DMS153 (cell line): ENCODE measurements around the gene BMPR1B.
"Not testable (repeated sequence)": the region's sequence is repeated elsewhere in the genome, so short reads cannot be mapped to it uniquely, and the experiment has no call there.

Source experiments
- DNase-seq: peaks from one replicate; lab custom pipeline; 2025; lab: John Stamatoyannopoulos, UW

The BMPR1B gene

DNA sequence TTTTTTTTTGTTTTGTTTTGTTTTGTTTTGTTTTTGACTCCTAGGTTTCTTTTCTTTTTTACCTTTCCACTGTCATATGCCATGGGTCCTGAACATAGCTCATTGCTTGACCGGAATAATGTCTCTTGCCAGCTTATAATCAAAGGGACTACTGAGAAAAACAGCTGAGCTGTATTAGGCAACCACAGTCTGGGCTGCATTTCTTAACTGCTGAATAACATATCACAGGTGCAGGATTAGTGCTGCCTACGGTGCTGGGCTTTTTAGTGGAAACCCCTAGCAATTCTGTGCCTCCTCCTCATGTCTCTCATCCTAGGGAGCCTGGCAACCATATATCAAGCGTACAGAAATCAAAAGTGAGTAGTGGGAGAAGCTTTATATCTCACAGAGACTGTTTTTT is 333.5 kb downstream of the BMPR1B start:
- no peak for DNase-seq

DNA sequence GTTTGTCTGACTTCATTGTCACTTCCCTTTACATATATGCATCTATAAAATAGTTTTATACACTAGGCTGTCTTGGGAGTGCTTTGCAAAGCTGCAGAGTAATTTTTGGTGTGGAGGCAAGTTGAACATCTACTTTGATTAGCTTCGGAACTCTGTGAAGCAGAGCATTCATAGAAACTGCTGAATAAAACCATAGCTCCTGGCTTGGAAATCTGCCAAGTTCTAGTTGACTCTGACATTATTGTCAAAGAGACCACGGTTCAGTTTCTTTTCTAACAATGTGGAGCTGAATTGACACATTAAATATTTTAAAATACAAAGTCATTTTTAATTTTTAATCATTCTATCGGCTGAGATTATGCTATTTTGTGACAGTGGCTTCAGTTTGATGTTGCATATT is 335.0 kb downstream of the BMPR1B start:
- DNase-seq, result no peak

DNA sequence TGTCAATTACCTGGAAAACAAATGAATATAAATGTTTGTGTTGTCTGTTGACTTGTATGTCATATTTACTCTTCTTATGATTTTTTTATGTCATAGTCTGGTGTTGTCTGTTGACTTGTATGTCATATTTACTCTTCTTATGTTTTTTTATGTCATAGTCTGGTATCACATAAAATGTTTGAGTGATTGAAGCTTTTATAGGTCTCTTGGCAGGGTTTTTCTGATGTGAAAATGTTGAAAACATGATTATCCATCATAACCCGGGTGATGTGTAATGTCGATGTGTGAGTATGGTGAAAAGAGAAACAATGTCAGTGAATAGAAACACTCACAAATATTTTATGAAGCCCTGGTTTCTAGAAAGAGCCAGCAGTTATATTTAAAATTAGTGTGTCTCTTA is 335.7 kb downstream of the BMPR1B start:
- DNase-seq, result no peak

DNA sequence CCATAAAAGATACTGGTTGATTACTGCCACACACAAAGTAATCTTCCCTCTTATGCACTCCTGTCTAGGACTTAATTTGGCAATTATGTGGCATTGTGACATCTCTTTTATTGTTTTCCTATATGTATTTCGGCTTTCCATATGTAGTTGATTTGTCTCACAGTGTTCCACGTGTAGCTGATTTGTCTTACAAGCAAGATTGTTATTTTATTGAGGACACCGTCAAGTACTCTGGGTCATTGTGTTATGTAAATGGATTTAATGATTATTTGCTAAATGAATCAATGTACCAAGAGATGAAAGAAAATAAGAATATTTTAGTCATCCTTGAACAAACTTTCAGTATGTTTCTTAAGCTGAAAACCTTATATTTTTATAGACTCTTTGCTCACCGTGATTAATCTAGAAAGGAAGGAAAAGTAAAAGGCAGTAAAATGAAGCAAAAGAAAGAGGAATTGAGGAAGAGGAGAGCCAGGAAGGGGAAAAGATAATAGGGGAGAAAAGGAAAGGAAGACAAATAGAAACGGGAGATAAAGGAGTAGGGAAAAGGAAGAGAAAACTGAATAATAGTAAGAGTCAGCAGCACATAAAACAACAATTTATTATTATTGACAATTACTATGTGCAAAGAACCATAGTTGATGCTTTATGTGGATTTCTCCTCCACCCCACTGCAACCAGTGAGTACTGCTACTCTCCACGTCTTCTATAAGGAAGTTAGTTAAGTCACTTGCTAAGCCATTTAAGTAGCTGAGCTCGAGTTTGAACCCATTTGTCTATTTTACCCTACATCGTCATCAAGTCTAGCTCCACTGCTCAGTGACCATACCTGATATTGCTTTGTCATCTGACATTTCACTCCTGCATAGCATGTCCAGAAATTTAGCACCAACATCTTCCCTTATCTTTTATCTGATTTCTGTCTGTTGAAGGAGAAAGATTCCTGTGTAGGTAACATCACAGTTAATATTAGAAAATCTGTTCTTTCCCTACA is 336.5 kb downstream of the BMPR1B start:
- DNase-seq, result no peak

DNA sequence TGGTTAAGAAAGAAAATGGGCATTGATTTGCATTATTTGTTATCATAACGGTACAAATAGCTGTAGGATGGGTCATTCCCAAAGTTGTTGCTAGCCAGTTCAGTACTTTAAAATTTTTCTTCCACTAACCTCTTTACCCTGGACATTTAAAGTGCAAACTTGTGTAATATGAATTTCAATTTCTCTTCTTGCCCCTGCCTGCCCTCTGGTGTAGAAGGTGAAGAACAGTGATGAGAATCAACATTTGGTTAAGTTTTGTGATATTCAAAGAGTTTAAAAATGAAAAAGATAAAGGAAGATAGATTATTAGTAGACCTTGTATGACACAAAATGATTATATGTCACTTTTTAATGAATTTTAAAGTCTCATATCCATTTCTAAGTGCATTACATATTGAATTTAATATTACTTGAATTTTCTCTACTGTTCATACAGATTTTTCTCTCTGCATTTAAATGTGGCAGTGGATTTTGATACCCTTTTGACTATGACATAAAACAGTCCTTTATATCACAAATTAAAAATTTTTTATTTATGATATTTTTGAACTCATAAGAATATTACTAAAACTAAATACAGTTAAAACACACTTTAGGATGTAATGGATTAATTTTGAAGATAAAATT is 337.7 kb downstream of the BMPR1B start:
- no peak for DNase-seq

DNA sequence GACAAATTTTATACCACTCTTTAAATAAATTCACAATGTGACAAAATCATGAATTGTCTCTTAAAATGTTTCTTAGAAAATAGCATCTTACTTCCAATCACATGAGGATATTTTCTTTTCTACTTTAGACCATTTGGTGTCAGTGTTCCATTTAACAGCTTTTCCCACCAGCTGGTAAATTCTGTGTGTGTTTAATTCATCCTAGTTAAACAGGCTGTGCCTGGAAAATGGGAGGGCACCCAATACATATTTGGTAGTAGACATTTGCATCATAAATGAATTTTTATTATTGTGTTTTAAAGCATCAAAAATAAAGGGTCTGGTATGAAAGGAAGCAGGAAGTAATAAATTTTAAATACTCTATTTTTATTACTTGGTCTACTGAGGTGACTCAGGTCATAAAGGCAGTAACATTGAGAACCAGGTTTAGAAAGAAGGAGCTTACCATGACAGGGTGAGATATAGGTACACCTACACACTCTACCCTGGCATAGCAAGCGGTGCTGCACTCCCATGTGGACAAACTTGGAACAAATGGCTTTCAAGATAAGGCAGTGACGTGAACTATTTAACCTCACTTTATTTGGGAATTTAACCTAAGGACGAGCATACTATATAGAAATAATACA is 344.5 kb downstream of the BMPR1B start:
- no peak for DNase-seq

DNA sequence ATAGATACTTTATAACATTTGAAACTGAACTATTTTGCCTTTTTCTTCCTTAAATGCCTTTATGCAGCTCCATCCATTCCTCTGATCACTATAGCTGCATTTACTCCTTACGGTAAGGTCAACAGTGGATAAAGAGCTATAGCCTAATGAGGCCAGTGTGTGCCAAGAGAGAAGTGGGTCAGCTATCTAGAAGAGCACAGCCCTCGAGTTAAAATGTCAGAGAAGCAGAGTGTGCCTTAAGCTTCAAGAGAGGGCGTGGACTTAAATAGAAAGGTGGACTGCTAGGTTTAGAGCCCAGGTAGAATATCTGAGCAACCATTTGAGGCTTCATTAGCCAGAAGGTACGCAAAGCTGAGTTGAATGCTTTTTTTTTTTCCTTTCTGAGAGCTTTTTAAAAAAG is 347.4 kb downstream of the BMPR1B start:
- no peak for DNase-seq

DNA sequence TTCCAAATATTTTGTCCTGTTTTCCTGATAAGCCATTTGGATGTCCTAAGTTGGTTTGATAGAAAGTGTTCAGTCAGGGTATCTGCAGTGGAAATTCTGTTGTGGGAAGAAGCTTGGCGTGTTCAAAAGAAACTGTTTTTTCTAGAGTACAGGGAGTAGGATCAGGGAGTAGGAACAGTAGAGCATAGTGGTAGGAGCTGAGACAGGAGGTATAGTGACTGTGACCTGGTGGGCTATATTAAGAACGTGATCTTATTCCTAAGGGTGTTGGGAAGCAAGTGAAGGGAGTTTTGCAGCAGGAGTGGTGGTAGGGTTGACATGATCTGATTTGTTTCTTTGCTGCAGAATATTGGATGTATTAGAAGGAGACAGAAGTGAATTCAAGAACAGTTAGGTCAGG is 348.2 kb downstream of the BMPR1B start:
- no peak for DNase-seq

DNA sequence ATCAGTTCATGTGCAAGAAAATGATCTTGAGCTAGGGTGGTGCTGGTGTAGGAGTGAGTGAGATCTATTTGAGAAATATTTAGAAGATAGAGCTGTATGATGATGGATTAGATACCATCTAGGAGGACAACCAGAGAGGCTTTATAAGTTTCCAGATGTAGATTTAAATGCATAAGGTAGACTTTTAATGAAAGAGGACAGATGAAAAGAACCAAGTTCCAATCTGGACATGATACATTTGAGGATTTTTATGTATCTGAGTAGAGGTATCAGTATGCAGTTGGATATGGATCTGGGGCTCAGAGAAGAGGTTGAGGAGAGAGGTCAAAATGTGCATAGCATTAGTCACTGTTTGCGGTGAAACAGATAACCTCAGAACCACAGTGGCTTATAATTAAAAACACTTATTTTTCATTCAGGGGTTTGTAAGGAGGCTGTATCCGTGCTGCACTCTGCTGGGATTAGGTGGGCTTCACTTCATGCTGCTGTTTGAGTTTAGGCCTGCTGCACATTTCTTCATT is 348.7 kb downstream of the BMPR1B start:
- DNase-seq, result no peak

DNA sequence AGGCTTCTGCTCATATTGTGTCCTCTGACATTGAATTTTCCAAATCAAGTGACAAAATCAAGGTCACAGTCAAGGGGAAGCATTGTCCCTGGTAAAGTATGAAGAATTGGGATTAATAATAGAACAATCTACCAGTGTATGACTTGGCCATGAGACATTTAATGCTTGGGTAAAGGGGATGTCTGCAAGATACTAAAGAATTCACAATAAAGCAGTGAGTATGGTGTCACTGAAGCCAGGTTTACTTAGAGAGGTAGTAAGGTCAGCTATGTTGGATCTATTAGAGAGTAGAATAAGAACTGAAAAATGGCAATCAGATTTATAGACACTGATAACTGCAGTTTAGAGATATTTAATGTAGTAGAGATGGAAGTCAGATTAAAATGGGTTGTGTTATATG is 349.2 kb downstream of the BMPR1B start:
- no peak for DNase-seq

DNA sequence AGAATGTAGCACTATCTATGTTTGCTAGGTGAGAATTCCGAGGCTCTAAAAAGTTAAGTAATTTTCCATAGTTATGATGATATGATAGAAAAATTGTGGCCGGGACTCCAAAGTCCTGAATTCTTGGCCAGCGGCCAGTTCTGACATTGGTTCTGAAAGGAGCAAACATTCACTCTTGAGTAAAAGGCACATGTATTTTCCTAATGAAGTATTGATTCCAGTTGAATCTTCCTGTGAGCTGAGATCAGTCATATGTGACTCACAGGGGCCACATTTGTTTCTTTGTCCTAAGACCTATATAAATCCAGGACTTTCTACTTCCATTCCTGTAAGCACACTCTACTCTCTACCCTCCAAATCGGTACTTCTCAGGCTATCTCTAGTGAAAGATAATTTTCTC is 349.9 kb downstream of the BMPR1B start:
- DNase-seq, result no peak

DNA sequence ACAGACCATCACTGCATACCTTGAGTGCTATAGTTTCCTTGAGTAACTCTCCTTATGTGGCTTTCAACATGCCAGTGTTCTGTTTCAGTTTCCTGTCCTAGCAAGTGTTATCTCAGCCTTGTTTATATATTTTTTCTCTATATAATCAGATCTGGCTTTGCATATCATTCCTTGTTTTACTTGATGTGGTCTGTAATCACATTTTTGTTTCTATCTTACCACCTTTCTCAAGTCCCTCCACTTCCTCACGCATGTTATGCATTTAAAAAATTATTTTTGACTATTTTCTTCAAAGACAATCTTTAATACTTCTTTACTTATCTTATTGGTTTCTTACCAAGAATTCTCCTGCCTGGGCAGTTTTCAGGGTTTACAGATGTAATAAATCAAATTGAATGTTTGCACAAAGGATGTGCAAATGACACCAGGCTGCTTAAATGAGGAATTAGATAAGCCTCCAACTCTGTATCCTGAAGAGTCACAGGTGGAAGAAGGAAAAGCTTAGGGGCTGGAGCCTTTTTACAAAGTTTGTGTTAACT is 351.2 kb downstream of the BMPR1B start:
- no peak for DNase-seq

DNA sequence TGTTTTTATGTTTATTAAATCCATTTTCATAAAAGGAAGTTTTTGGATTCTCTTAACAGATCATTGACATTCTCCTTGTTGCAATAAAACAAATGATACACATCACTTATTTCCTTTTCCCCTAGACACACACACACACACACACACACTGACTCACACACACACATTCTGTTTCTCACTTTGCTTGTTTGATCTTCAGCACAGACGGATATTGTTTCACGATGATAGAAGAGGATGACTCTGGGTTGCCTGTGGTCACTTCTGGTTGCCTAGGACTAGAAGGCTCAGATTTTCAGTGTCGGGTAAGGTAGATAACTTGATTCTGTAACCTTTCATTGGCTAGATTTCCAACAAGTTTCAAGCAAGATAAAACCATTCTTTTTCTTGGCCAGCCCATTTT is 356.8 kb downstream of the BMPR1B start:
- no peak for DNase-seq

DNA sequence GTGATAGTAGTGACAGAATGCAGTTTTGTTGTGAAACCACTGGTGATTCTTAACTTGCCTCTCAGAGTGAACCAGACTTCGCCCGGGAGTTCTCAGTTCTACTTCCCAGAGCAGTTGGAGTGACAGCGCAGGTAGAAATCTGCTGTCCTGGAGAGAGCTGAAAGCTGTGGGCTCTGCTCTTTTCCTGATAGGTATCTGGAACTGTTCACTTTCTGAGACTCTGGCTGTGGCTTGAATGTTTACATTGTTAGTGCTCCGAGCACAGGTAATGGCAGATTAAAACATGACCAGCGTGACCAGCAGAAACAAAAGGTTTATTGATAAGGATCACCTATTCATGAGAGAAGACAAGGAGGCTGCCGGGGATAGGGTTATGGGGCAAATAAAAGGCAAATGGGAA is 360.7 kb downstream of the BMPR1B start:
- no peak for DNase-seq

DNA sequence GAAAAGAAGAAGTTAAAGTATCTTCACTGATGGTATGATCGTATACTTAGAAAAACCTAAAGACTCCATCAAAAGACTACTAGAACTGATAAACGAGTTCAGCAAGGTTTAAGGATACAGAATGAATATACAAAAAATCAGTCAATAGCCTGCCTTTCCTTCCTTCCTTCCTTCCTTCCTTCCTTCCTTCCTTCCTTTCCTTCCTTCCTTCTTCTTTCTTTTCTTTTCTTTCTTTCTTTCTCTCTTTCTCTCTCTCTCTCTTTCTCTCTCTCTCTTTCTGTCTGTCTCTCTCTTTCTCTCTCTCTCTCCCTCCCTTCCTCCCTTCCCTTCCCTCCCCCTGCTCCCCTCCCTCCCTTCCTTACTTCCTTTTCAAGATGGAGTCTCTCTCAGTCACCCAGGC is 362.7 kb downstream of the BMPR1B start:
- no peak for DNase-seq

DNA sequence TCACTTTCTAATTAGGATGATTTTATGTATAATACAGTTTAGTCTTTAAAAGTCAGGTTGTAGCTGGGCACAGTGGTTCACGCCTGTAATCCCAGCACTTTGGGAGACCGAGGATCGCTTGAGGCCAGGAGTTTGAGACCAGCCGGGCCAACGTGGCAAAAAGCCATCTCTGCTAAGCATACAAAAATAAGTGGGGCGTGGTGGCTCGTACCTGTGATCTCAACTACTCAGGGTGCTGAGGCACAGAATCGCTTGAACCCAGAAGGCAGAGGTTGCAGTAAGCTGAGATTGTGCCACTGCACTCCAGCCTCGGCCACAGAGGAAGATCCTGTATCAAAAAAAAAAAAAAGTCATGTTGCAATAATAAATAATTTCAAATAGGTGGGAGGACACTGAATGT is 364.2 kb downstream of the BMPR1B start:
- DNase-seq, result no peak

DNA sequence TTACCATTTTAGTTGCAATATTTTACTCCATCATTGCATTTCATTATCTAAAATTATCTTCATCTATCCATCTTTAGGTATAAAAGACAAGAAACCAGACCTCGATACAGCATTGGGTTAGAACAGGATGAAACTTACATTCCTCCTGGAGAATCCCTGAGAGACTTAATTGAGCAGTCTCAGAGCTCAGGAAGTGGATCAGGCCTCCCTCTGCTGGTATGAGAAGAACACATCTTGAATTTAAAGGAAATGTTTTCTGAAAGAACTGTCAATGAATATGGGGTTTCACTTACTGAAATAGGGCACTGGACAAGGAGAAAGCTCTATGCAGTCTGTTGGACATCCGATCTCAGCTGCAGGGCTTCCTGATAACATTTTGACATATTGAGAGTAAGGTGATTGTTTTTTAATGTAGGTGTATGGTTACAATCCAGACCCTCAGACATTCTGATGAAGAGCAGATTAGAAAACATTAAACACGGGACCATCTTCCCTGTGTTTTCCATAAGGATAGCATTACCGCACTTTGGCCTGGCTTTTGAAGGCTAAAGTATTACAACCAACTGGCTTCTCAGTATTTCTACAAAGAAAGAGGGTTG is 367.2 kb downstream of the BMPR1B start:
- DNase-seq, result no peak

DNA sequence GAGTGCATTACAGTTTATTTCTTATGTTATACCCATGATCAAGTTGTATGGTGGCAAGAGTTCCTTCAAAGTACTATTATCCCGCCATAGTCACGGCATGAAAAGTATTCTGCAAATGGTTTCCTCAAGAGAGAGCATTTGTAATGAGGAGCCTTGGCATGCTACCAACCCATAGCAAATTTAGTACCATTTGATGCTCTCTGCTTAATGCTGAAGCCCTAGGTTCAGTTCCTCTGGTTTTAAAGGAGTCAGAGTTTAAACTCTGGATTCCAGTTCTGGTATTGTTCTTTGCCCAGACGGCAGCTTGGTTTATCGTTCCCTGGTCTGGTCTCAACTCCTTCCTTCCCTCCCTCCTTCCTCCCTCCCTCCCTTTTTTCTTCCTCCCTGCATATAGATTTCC is 371.3 kb downstream of the BMPR1B start:
- no peak for DNase-seq

DNA sequence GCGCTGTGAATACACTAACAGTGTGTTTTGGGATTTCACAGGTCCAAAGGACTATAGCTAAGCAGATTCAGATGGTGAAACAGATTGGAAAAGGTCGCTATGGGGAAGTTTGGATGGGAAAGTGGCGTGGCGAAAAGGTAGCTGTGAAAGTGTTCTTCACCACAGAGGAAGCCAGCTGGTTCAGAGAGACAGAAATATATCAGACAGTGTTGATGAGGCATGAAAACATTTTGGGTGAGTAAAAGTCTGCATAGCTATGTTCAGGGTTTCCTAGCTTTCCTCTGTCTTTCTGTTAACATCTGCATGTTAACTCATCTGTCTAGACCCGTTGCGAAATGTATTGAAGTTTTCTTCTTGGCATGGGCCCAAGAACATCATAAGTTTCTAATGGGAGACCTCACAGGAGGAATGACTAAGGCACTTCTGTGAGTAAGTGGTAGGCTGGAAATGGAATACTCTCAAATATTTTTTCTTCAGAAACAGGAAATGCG is 372.1 kb downstream of the BMPR1B start:
- no peak for DNase-seq

DNA sequence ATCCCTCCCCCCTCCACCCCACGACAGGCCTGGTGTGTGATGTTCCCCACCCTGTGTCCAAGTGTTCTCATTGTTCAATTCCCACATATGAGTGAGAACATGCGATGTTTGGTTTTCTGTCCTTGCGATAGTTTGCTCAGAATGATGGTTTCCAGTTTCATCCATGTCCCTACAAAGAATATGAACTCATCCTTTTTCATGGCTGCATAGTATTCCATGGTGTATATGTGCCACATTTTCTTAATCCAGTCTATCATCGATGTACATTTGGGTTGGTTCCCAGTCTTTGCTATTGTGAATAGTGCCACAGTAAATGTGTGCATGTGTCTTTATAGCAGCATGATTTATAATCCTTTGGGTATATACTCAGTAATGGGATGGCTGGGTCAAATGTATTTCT is 376.3 kb downstream of the BMPR1B start:
- DNase-seq, result not testable (repeated sequence)

DNA sequence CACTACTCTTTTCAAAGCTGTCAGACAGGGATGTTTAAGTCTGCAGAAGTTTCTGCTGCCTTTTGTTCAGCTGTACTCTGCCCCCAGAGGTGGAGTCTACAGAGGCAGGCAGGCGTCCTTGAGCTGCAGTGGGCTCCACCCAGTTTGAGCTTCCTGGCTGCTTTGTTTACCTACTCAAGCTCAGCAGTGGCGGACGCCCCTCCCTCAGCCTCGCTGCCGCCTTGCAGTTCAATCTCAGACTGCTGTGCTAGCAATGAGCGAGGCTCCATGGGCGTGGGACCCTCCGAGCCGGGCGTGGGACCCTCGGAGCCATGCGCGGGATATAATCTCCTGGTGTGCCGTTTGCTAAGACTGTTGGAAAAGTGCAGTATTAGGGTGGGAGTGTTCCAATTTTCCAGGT is 381.7 kb downstream of the BMPR1B start:
- not testable (repeated sequence) for DNase-seq

DNA sequence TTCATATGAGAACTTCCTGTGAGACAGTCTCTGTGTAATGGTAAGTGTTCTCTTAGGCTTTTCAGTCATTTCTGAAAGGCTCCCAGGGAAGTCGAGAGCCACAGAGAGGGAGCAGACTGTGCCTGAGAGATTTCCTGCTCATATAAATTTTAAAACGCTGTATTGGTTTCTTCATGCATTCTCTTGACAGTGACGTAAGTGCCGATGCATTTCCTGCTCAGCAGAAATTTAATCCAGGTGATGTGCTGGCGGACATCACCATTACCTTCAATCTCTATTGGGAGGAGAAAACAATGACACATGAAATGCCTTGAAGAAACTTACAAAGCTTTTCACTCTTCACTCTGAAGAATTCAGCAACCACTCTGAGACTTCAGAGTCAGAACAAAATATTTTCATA is 383.6 kb downstream of the BMPR1B start:
- no peak for DNase-seq
